Activated T-cell treated with anti-CD3 and anti-CD28 coated beads, Interleukin-2, amount 50 U/mL, for 1 hour (primary cell): ENCODE results near the gene CLDN6.
A peak's percentile ranks its signal among the peaks of the same experiment; 100 is the strongest.

Experiments
- DNase-seq: peaks from one replicate; pipeline ENCODE4 v3.0.0-alpha.2; 2020

The CLDN6 gene

DNA sequence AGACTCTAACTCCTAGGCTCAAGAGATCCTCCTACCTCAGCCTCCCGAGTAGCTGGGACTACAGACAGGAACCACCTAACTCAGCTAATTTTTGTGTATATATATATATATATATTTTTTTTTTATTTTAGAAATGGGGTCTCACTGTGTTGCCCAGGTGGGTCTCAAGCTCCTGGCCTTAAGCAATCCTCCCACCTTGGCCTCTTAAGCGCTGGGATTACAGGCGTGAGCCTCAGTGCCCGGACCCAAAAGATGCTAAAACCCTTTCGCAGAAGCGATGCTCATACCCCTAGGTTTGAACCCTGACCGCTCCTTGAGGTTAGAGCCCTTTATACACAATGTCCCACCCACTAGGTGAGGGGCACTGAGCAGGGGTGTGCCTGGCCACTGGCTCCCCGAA lies 7.5 kb downstream of the CLDN6 start:
- DNase-seq, result no peak

DNA sequence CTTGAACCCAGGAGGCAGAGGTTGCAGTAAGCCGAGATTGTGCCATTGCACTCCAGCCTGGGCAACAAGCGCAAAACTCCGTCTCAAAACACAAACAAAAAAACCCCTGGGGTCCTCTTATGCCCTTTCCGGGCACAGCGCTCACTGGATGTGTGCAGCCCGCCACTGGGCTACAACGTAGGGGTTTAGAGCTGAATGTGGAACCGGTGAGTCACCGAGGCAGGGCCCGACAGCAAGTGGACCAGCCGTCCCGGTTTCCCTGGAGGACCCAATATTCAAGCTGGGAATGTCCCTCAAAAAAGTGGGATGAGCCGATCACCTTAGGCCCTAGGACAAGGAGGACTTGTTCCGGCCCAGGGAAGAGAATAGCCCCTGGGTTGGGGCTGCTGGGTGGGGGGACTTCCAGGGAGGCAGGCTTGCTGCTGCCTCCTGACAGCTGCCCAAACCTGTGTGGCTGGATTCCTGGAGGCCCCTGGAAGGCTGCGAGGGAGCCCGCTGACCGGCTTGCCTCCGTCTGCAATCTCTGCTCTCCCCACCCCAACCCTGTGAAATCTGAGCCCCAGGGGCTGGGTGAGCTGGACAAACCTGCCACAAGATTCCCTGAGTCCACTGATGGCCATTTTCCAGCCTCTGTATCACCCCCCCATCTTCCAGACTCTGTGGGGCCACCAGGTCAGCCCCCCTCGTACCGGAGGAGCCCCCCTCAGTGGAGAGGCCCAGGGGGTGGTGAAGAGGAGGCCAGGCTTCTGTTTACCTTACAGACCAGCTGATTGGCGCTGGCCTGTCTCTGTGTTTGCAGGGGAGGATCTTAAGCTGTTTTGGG lies 8.2 kb downstream of the CLDN6 start:
- DNase-seq, result no peak

DNA sequence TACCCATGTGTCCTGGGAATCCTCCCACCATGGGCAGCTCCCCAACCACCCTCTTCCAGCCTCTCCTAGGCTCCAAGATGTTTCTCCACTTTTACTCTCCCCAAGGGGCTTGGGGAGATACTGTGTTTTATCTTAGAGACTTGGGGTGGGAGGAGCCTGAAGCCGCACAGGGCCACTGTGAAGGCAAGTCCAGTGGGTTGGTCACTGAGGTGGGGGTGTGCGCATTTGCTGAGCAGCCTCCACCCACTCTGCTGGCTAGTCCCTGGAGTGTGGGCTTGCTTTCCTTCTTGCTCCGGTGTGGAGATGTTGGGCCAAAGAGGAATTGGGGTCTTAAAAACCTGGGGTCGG lies 9.3 kb downstream of the CLDN6 start:
- no peak for DNase-seq

DNA sequence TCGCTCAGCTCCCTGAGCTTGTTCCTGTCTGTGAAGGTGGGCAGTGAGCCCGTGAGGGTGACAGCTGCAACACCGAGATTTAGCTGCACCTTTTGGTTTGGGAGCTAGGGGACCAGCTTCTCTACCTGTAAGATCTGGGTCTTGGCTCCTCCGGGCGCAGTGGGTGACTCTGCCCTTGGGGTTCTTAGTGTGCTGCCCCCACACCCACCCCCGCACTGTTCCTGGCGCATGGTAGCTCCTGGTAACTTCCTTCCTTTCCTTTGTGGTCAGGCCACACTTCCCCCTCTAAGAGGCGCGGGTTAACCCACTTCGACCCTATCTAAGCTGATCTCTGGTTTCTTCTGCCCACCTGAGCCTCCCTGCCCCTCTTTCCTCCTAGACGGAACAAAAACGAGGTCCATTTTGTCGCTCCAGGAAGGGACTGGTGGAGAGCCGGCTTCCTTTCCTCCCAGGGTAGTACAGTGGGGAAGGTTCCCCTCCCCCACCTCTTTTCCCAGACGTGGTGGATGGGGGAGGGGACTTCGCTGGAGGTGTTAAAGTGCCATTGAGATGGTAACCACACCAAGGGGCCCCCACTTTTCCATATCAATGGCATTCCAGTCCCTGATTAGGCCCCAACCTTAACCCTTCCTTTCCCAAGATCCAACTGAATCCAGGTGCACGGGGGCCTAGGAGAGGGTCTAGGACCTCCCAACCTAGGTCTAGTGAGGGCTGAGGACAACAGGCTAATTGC lies 9.9 kb downstream of the CLDN6 start:
- peak; percentile 40 for DNase-seq

DNA sequence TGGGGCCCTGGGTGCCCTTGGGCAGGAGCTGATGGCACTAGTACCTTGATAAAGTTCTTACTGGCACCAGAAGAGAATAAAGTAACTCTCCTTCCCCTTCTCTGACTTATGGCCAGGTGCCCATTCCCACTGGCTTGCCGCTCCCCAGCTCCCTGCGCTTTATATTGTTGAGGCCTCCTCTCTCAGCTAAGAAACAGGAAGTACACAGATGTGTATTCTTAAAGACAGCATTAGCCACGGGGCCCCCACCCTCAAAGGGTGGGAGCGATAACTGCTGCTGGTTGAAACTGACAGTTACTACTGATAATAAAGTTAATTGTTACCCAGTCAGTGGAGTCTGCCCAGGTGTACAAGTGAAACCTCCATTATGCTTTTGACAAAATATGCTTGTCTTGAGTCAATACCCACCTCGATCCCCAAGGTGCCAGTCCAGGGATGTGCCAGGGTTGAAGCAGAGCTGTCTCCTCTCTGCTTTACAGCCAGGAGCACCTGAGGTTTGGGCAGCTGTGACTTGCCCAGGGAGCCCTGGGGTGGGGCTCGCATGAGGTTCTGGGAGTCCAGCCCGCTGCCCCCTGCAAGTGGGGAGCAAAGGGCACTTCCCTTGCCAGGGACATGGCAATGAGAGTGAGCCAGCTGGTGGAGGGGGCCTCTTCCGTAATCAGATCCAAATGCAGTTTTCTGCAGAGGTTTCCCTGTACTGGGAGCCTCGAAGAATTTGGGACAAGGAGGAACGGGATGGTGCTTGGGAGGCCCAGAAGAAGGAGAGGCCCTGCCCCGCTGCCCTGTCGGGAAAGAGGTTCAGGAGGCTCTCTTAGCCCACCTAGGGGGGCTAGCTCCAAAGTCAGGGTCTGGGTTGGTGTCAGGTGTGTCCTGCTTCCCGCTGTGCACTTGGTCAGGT lies 10.7 kb downstream of the CLDN6 start:
- DNase-seq, result no peak

DNA sequence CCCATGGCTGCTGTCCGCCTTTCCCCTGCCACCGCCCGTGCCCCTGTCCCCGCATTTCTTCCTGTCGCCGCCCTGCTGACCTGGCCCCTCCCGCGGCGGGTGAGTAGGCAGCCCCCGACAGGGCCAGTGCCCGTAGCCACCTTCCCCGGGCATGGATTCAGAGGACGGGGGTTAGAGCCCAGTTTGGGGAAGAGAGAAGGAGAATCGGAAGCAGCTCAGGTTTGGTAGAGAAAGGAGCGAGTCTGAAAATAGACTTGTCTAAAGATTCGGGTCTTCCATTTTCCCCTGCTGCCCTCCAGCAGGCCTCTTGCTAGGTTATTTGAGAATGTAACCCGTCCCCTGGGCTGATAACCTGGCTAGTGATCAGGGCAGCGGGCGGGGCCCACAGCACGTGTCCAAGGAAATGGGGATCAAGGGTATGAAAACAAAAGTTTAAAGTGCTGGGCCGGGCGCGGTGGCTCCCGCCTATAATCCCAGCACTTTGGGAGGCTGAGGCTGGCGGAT lies 13.2 kb downstream of the CLDN6 start:
- no peak for DNase-seq

DNA sequence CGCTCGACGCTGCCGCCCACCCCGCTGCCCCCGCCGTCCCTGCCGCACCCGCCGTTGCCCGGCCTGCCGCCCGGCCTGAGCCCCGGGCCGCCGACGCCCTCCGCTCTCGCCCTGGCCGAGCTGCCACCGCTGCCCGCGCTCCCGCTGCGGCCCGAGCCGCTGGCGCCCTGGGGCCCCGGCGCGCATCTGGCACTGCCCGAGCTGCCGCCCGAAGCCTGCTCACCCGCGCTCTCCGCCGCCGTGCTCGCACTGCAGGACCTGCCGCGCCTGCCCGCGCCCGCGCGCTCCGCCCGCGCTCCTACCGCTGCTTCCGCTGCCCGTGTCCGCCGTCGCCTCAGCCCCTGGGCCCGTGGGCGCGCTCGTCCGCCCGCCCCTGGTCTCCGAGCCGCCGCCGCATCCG lies 13.7 kb downstream of the CLDN6 start:
- no peak for DNase-seq

DNA sequence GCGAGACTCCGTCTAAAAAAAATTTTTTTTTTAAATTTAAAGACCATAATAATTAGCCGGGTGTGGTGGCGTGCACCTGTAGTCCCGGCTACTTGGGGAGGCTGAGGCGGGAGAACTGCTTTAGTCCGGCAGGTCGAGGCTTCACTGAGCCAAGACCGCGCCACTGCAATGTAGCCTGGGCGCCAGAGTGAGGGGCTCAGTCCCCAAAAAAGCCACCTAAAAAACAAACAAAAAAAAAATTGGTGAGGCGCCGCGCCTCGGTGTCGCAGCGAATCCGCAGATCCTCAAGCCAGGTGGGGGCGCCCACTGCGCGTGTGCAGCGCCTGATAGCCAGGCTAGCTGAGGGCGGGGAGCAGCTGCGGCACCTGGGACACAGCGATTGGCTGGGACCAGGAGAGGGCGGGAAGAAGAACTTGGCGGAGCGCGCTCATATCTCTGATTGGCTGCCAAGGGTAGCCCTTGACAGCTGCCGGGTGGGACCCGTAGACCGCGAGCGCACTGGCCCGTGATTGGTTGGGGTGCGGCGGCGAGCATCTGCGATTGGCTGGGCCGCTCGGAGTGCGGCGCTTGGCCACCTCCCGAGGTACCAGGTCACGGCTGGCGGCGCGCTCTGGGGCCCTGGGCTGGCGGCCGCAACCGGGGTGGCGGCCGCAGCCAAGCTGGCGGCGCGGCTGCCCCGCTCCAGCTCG lies 14.3 kb downstream of the CLDN6 start:
- peak; percentile 93 for DNase-seq

DNA sequence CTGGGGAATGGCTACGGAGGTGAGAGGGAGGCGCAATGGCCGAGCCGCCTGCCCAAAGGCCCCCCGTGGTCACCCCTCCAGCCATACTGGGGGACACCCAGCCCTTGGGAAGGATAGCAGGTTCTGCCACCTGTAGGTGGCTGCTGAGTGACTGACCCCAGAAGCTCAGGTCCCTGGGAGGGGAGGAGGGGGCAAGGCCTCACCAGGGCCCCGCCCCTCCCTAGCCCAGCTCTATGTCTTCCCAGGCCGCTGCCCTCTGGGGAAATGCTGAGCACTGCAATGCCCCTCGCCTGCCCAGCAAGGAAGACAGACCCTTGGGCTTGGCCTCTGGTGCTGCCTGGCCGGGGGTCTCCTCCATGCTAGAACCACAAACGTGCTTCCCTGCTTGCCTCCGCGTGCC lies 16.7 kb downstream of the CLDN6 start:
- no peak for DNase-seq

DNA sequence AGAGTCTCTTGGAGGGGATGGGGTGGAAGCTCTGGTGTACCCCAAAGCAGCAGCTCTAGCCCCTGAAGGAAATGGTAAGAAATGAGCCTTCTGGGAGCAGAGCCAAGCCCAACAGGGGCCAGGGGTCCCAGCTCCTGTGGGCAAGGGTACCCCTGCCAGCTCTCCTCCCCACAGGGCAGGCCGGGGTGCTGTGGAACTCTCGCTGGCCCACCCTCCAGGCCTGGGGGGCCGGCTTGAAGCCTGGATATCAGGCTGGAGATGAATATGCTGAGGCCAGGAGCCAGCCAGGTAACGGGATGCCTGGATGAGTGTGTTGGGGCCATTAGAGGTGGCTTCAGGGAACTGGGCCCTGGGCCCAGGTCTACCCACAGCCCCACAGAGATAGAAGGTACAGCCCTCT lies 17.4 kb downstream of the CLDN6 start:
- DNase-seq, result no peak

DNA sequence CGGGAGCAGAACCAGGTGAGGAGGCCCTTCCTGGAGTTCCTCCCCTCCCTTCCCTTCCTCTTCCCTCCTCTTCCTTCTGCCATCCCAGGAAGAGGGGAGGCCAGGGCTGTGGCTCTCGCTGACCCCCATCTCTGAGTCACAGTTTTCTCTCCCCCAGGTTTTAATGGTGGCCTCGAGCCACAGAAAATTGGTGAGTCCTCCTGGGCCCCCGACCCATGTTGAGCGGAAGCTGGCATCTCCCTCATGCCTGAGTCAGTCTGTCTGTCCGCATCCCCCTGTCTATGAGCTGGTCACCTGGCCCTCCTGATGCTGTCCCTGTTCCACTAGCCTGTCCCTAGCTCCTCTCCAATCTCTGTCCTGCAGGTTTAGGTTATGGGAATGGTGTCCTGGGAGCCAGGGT lies 18.1 kb downstream of the CLDN6 start:
- DNase-seq, result no peak

DNA sequence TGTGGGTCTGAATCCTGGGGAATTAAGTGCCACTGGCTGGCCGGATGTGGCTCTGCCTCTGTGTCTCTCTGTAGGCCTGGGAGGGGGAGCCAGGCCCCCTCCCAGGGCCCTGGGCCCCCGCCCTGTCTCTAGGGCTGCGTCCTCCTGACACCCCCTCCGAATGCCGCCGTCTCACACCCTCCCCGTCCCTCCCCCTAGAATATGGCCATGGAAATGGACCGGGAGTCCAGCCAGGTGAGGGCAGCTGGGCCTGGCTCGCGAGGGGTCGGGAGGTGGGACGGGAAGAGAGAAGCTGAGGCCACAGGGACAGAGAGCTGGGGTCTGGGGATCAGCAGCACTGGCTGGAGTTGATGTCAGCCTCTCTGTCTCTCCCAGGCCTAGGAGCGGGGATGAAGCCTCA lies 21.7 kb downstream of the CLDN6 start:
- DNase-seq, result no peak

DNA sequence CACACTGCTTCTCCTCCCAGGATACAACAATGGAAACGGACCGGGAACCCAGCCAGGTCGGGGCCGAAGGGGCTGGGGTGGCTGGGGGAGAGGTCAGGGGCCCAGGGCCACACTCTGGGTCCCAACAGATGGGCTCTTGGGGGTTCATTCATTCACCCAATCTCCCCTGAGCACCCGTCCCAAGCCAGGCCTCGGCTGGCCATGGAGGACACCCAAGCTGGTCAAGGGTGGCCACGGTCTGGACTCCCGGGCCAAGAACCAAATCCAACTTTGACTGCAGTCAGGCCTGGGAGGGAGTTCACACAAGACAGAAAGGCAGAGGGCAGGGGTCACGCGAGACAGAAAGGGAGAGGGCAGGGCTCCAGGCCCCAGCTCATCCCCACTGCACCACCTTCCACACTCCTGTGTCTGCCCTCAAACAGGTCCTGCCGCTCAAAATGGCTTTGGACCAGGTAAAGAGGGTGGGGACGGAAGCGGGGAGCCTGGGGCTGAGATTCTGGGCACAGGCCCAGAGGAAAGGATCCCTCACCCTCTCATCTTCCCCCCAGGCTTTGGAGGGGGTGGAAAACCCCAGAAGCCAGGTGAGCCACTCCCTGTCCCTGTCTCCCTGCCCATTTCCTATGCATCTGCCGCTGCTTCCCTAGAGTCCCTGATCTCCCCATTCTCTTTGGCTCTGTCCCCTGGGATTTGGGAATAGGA lies 25.5 kb downstream of the CLDN6 start:
- no peak for DNase-seq

DNA sequence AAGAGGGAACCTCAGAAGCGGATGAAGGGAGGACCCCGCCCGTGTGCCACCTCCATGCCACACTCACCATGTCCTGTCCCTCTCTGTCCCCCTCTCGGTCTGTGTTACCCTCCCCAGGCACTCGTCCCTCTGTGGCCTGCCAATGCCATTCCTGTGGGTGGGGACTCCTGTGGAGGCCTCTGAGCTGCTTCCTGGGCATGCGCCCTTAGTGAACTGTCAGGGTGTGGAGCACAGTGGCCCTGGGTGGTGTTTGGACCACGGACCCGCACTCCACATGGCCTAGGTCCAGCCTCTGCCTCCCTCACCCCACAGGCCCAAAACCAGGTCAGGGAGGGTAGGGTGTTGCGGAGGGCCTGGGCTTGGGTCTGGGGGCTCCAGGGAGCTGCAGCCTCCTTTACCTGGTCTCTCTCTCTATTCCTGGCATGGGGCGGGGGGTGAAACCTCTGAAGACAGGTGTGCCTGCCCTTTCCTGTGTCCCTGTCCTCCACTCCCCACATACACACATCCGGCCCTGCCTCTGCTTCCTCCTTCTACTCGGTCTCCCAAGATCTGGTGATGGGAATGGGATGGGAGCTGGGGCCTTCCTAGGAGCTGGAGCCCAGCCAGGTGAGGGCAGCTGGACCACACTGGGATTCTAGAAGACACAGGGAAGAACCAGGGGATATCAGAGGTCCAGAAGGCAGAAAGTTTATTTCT lies 26.3 kb downstream of the CLDN6 start:
- no peak for DNase-seq

DNA sequence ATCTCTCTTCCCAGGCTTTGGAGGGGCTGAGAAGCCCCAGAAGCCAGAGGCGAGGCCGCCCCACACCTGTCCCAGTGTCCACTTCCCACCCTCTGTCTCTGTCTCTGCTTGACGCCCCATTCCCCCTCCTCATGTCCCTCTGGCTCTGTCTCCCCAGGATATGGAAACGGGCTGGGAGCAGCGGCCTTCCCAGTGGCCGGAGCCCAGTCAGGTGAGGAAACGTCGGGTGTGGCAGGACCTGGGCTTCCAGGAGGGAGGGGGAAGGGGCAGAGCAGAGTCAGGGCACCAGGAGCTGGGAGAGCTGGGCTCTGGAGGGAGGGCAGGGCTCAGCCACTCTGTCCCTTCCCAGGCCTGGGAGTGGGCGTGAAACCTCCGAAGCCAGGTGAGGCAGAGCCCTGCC lies 27.1 kb downstream of the CLDN6 start:
- DNase-seq, result no peak

DNA sequence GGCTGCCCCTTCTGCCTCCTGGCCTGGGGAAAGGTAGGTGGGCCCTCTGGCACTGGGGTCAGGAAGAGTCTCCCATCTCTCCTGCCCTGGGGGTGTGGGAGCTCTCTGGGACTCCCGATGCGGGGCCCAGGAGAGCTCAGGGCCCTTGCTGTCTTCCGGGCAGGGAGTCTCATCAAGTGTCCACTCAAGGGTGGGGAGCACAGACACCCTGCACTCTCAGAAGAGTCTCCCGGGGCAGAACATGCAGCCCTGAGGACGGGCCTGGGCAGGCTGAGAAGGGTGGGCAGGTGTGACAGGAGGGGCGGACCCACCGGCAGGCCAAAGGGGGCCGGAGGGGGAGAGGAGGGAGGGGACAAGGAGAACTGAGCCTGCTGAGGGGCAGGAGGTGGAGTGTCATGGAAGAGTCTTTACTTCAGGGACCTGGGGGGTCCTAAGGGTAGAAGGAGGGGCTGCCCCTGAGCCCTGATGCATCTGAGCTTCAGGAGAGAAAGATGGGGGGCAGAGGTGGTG lies 29.3 kb downstream of the CLDN6 start:
- no peak for DNase-seq

DNA sequence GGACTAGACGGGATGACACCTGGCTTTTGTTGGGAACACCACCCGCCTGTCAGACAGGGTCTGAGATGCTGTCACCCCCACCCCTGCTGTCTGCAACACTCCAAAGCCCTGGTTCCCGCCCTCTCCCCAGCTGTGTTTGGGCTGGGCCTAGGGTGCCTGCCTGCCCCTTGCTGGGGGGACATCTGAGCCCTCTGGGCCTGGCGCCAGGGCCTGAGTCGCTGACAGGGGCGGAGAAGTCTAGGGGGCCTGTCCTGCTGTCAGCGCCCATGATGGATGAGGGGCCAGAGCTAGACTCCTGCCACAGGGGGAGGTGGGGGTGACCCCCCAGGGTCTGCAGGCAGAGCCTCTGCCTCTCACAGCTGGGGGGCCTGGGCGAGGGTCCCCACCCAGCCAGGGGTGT lies 30.1 kb downstream of the CLDN6 start:
- no peak for DNase-seq

DNA sequence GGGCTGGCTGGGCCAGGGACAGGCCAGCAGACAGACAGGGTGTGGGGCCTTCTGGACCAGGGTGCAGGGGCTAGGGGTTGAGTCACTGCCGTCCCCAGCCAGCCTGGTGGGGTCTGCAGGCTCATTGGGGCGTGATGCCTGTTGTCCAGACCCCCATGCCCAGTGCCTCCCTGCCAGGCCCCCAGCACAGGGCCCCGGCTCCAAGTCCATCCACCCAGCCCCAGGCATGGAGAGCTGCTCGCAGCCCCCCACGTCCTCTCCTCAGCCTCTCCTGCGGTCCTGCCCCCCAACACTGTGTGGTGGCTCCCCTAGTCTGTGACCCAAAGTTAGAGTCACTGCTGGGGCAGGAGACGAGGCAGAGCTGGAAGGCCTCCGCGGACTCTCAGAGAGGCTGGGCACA lies 30.7 kb downstream of the CLDN6 start:
- DNase-seq, result no peak

DNA sequence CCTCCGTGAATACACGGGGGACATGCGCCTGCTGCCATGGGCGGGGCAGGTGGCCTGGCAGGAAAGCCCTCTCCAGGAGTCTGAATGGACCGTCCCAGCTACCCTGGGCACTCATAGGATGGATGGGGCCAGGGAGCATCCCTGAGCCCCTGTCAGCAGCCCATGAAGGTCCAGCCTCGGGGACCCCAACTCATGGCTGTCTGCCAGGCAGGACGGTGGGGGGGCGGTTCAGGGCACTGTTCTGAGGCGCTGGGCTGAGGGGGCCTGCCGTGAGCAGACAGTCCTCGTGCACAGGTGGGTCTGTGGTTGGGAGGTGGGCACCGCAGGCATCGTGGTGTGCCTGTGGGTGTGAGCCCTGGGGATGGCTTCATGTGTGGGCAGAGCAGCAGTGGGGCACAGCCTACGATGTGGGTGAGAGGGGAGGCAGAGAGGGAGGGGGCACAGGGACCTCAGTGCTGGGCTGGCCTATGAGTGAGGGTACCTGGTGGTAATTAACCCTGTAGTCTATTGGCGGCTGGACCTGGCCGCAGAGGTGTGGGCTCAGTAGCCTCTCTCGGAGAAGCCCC lies 31.3 kb downstream of the CLDN6 start:
- no peak for DNase-seq

DNA sequence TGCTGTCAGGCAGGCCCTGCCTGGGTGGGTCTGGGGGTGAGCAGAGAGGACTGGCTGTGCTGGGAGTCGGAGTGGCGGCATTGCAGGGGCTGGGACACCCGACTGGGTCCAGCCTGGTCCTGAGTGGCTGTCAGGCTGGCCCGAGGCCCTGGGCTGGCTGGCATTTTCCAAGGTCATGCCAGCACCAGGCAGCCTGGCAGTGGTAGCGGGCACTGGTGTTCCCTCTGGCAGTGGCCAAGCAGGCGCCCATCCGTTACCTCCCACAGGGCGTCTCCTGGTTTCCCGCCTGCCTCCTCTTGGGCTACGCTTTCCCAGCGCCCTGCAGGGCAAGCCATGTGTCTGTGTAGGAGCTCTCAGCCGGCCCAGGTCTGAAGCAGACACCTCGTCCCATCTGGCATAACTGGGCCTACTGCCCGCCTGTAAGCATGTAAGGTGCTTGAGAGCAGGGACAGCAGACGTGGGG lies 32.1 kb downstream of the CLDN6 start:
- no peak for DNase-seq

DNA sequence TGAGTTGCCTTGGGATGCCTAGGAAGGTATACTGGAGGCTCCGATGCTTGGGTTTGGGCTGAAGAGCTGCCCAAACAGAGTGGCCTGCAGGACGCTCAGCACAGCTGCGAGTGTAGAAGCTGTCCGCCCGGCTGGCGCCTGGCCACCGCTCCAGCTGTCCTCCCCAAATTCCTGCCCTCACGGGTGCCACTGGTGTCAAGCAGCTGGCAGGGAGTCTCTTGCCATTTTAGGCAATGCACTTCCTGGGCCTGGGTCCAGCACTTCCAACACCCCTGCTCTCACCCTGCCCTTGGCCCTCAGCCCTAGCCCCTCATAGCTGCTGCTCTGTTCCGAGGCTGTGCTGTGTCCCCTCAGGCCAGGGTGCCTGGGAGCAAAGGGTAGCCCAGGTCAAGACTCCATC lies 32.5 kb downstream of the CLDN6 start:
- DNase-seq, result no peak
